ENCODE measurements around the gene FCN1. TPM values are rescaled to one million over a fixed set of nuclear protein-coding genes. Genes with fewer than 3 reads are reported as not detected.

FCN1 gene
- total RNA-seq, 1 donor from 2014 or later = not detected

DNA sequence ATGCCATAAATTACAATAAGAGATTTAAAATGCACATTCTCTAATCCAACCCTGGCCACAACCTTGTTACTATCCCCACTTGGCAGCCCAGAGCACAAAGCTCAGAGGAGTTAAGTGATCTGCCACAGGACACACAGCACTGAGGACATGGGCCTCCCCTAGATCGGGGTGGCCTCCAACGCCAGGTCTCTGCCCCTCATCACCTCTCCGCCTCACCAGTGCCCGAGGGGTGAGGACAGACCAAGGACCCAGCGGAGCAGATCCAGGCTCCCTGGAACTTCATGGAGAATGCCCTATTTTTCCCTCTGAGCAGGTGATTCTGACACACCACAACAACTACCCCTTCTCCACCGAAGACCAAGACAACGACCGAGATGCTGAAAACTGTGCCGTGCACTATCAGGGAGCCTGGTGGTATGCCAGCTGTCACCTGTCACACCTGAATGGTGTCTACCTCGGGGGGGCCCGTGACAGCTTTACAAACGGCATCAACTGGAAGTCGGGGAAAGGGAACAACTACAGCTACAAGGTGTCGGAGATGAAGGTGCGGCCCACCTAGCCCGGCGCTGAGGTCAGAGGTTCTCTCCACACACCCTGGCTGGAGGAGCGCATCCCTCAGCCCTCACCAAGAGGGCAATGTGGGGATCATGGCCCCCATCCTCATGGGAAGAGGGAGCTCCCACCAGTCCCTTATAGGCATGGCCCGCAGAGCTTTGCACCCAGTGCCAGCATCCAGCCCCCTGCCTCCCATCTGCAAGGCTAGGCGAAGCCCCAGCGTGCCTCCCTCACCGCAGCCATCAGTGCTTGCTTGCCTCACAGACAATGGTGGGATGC is 49.6 kb downstream of the FCN1 start:
- Mint-ChIP-seq H3K4me3 (ENCODE audit: low read depth) (no peak overlapping the region), H3K36me3 (ENCODE audit: insufficient read depth) (no peaks in the 10 kb centered on the region), H3K27me3 (peaks cover 3% of the 10 kb centered on the region), H3K4me1 (ENCODE audit: low read depth) (no peaks in the 10 kb centered on the region), H3K27ac (no peak overlapping the region), H3K9me3 (ENCODE audit: low read depth) (no peaks in the 10 kb centered on the region)
- no peak for DNase-seq (ENCODE audit: low spot score, unreplicated experiment)
- TF ChIP-seq, protein P1, sequence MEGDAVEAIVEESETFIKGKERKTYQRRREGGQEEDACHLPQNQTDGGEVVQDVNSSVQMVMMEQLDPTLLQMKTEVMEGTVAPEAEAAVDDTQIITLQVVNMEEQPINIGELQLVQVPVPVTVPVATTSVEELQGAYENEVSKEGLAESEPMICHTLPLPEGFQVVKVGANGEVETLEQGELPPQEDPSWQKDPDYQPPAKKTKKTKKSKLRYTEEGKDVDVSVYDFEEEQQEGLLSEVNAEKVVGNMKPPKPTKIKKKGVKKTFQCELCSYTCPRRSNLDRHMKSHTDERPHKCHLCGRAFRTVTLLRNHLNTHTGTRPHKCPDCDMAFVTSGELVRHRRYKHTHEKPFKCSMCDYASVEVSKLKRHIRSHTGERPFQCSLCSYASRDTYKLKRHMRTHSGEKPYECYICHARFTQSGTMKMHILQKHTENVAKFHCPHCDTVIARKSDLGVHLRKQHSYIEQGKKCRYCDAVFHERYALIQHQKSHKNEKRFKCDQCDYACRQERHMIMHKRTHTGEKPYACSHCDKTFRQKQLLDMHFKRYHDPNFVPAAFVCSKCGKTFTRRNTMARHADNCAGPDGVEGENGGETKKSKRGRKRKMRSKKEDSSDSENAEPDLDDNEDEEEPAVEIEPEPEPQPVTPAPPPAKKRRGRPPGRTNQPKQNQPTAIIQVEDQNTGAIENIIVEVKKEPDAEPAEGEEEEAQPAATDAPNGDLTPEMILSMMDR (IDR thresholded peaks at IDR 0.05; ENCODE audit: unreplicated experiment) = no peak

DNA sequence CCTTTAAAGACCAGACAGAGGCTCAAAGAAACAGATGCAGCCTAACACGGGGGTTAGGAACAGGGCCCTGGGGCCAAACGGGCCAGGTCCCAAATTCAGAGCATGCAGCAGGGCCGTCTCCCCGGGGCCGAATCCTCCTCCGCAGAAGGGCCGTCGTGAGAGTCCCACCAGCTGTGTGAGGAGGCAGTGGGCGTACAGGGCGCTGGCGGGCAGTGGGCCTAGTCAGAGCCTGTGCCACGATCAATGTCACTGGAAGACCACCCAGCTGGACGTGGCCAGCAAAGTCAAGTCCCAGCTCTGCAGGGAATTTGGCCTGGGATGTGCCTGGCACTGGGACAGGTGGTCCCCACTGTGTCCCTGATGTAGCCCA is 52.9 kb downstream of the FCN1 start:
- peaks cover 2% of the 10 kb centered on the region for H3K27me3 Mint-ChIP-seq
- no peak overlapping the region for H3K4me3 Mint-ChIP-seq (ENCODE audit: low read depth)
- DNase-seq (ENCODE audit: low spot score, unreplicated experiment) = no peak
- H3K4me1 Mint-ChIP-seq (ENCODE audit: low read depth) = no peaks in the 10 kb centered on the region
- no peaks in the 10 kb centered on the region for H3K36me3 Mint-ChIP-seq (ENCODE audit: insufficient read depth)
- TF ChIP-seq, protein P1 (IDR thresholded peaks at IDR 0.05; ENCODE audit: unreplicated experiment) = no peak
- H3K9me3 Mint-ChIP-seq (ENCODE audit: low read depth) = no peaks in the 10 kb centered on the region
- no peak overlapping the region for H3K27ac Mint-ChIP-seq

DNA sequence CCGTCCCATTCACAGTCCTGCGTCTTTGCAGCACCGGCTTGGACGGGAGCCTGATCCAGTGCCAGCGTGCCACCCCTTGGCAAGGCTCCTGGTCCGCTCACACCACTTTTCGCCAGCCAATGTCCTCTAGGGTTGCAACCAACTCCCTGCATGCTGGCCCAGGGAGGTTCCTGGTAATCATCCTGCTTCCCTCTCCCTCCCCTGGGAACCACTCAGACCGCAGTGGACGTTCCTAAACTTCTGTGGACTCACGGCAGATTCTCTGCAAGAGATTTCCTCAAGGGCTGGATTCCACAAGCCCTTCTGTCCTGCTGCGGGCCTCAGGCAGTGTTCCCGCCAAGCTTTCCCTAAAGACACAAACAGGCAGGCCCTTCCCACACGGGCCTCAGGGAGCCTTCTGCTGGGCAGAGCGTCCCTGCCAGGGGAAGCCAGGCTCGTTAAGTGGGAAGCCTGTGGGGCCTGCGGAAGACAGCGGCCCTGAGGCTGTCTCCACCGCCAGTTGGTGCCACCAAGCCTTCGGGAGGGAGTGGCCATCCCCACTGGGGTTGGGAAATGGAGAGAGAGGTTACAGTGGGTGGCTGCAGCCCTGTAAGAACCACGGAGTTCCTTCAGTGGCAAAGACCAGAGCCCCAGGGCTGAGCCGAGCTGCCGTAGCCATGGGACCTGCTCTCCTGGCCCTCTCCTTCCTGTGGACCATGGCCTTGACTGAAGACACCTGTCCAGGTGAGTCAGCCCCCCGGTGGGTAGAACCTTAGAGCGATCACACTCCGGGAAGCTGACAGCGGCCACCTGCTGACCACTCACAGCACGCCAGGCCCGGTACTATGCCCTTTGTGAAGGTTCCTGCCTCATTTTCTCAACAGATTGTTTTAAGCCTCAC is 53.5 kb downstream of the FCN1 start:
- peaks cover 5% of the 10 kb centered on the region for H3K27me3 Mint-ChIP-seq
- no peak overlapping the region for H3K4me3 Mint-ChIP-seq (ENCODE audit: low read depth)
- no peak overlapping the region for H3K27ac Mint-ChIP-seq
- DNase-seq (ENCODE audit: low spot score, unreplicated experiment) = no peak
- H3K36me3 Mint-ChIP-seq (ENCODE audit: insufficient read depth) = no peaks in the 10 kb centered on the region
- H3K4me1 Mint-ChIP-seq (ENCODE audit: low read depth) = no peaks in the 10 kb centered on the region
- TF ChIP-seq, protein P1 (IDR thresholded peaks at IDR 0.05; ENCODE audit: unreplicated experiment) = no peak
- no peaks in the 10 kb centered on the region for H3K9me3 Mint-ChIP-seq (ENCODE audit: low read depth)

DNA sequence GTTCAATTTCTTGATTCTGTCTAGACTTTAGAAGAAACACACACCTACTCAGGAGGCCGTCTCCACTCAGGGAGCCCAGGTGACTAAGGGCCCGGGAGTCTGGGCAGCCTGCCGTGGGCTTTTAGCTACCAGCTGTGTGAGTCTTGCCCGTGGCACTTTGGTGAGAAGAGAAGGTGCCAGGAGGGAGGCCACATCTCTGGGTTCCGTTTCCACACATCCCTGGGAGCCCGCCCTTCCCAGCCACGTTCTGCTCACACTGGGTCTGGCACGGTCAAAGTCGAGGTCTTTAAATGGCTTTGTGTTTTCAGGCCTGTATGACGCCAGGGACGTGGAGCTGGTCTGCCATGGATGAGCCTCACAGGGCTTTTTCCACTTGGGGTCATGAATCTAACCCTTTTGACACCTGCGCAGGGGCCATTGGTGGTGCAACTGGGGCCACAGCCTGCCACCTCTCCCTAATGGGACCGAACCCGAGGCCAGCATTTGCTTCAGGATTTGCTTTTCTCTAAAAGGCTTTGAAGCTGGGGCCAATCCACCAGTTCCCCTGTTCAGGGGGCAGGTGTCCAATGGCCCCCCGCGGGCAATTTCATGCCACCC is 54.3 kb downstream of the FCN1 start:
- TF ChIP-seq, protein P1 (IDR thresholded peaks at IDR 0.05; ENCODE audit: unreplicated experiment) = no peak
- no peak overlapping the region for H3K4me3 Mint-ChIP-seq (ENCODE audit: low read depth)

More for the DNA sequence above, 54.3 kb downstream of the FCN1 start:
- Mint-ChIP-seq H3K36me3 (ENCODE audit: insufficient read depth) (no peaks in the 10 kb centered on the region), H3K4me1 (ENCODE audit: low read depth) (no peaks in the 10 kb centered on the region), H3K9me3 (ENCODE audit: low read depth) (no peaks in the 10 kb centered on the region), H3K27me3 (peaks cover 7% of the 10 kb centered on the region), H3K27ac (no peak overlapping the region)
- DNase-seq (ENCODE audit: low spot score, unreplicated experiment) = no peak
